Colonic mucosa (tissue), 4 donors: ENCODE measurements around the gene VPS33B. TPM values are rescaled to one million over a fixed set of nuclear protein-coding genes. Genes with fewer than 3 reads are reported as not detected.
A peak's percentile ranks its signal among the peaks of the same experiment; 100 is the strongest.

Source experiments
- DNase-seq: peaks from one replicate; pipeline ENCODE4 v3.0.0-alpha.2; 2020
- H3K27ac ChIP-seq: fragments of 200-600 bp; one replicate; pipeline ENCODE4 v1.8.0; 2021
- H3K27me3 ChIP-seq: fragments of 200-600 bp; one replicate; pipeline ENCODE4 v1.8.0; 2021
- H3K36me3 ChIP-seq: fragments of 200-600 bp; one replicate; pipeline ENCODE4 v1.8.0; 2021
- H3K4me1 ChIP-seq: fragments of 200-600 bp; one replicate; pipeline ENCODE4 v1.8.0; 2021; ENCODE audit warnings: mild to moderate bottlenecking
- H3K4me3 ChIP-seq: fragments of 200-600 bp; one replicate; pipeline ENCODE4 v1.8.0; 2021
- H3K9ac ChIP-seq, 2 donors: one replicate each; pipeline ENCODE4 v1.7.0; 2013; ENCODE audit warnings: control low read depth in 2 of 2, low read depth in 2 of 2, low read length in 2 of 2
- H3K9me3 ChIP-seq: fragments of 200-600 bp; one replicate; pipeline ENCODE4 v1.8.0; 2021
- CTCF ChIP-seq: fragments of 200-600 bp; IDR thresholded peaks from one replicate; pipeline ENCODE4 v1.8.0; 2022; ENCODE audit warnings: antibody characterized with exemption, mild to moderate bottlenecking
- intact Hi-C: fragments of 100-400 bp; cut with DNase I; formaldehyde crosslinking; loops from one replicate; pipeline ENCODE4 v1.14.1; 2022
- total RNA-seq, 2 donors: library from RNA; stranded (reverse); fragmentation: NEBNext Ultra II Directional in 1 of 2; extraction: Animal tissue kit (Norgen Biotek cat#: 25700) in 1 of 2; gene quantifications; one replicate each; pipeline ENCODE4 v1.2.1, GENCODE V29; 2021
- donor health status: healthy.
- donor health status: DM: no; HTN: no; CAD: no.
- donor health status: DM: no; HTN: no; CAD: no.

The VPS33B gene
- total RNA-seq, 2 donors from 2014 or later, result 18.0 to 18.1 TPM

- H3K4me3 ChIP-seq, result no peak overlapping the region
- peak overlapping the region in 1 of 2 donors; percentile 9 for H3K9ac ChIP-seq
- peak overlapping the region; percentile 38 for H3K27ac ChIP-seq
- no peaks in the 10 kb centered on the region for H3K27me3 ChIP-seq
- DNase-seq, result no peak
- H3K4me1 ChIP-seq, result peaks cover 8% of the 10 kb centered on the region
- H3K9me3 ChIP-seq, result no peaks in the 10 kb centered on the region
- intact Hi-C loops, result loop anchor here (10.0 kb wide), 1 partner anchor 325 kb away; no protein-coding TSS in a partner anchor
- no peak for TF ChIP-seq CTCF
- peaks cover 12% of the 10 kb centered on the region for H3K36me3 ChIP-seq
Measured at GRCh38 chr15:90949979-90950675, 72.3 kb downstream of the VPS33B start.

Other genes starting within 250 kb of the VPS33B start
- gene FURIN, start 154.0 kb downstream of the VPS33B start, total RNA-seq, result 10 to 100 TPM; 72.3 to 82.5 TPM
- 1 to 10 TPM; 6.5 to 8.8 TPM for gene FES, start 138.1 kb downstream of the VPS33B start, total RNA-seq
- gene MAN2A2, start 119.3 kb downstream of the VPS33B start, total RNA-seq, result 10 to 100 TPM; 34.2 to 66.4 TPM
- 10 to 100 TPM; 13.5 to 29.6 TPM for gene HDDC3, start 90.0 kb downstream of the VPS33B start, total RNA-seq
- gene UNC45A, start 87.3 kb downstream of the VPS33B start, total RNA-seq, result 10 to 100 TPM; 60.7 to 74.5 TPM
- gene RCCD1, start 67.7 kb downstream of the VPS33B start, total RNA-seq, result 10 to 100 TPM; 14.8 to 33.0 TPM
- gene PRC1, start 28.1 kb downstream of the VPS33B start, total RNA-seq, result 100 to 1,000 TPM in 1 of 2 donors, 10 to 100 TPM in 1; 44.3 to 114 TPM
- 1 to 10 TPM in 1 of 2 donors, under 1 TPM in 1; 0.17 to 1.1 TPM for gene SV2B, start 77.7 kb upstream of the VPS33B start, total RNA-seq